SK-N-SH (cell line): ENCODE data around the gene LYZL2. TPM values are rescaled to one million over a fixed set of nuclear protein-coding genes. Genes with fewer than 3 reads are reported as not detected.
"Not testable (repeated sequence)": the region's sequence is repeated elsewhere in the genome, so short reads cannot be mapped to it uniquely, and the experiment has no call there.

Experiments used
- CTCF ChIA-PET: fragments of 300-600, 350-600 bp; formaldehyde crosslinking; extraction: SDS; loops from one replicate; lab custom pipeline; 2021; lab: Yijun Ruan, JAX
- POLR2A ChIA-PET: fragments of 350-600 bp; sonication (Branson Sonifier 250); formaldehyde crosslinking; extraction: SDS; loops from one replicate; lab custom pipeline; 2020; ENCODE audit warnings: antibody characterized with exemption, inconsistent platforms; lab: Yijun Ruan, JAX
- DNase-seq: peaks from one replicate; pipeline ENCODE4 v3.0.0; 2012
- H2AFZ ChIP-seq: fragments of 200-600 bp; sonication (generic); 2 replicates; pipeline ENCODE4 v1.8.1; 2016; ENCODE audit warnings: antibody characterized with exemption, mild to moderate bottlenecking, low read depth
- H3F3A ChIP-seq: fragments of 200-600 bp; sonication (generic); replicated peaks from 2 replicates; pipeline ENCODE3; 2016; ENCODE audit warnings: antibody characterized with exemption, mild to moderate bottlenecking; ENCODE audit not compliant: insufficient read depth
- H3K27ac ChIP-seq, 2 experiments: fragments of 200-500 bp in 1 of 2; fragments of 200-600 bp in 1 of 2; sonication (Bioruptor generic) in 1 of 2; sonication (generic), shearing (Covaris generic) in 1 of 2; 2 replicates each; pipeline versions ENCODE4 v1.5.1 to v1.6.1; 2014 to 2016; ENCODE audit warnings: low read depth in 2 of 2, inconsistent platforms in 1 of 2, low read length in 1 of 2, mild to moderate bottlenecking in 1 of 2, mixed read lengths in 1 of 2
- H3K27me3 ChIP-seq: fragments of 200-600 bp; sonication (generic), shearing (Covaris generic); 2 replicates; pipeline ENCODE4 v1.6.1; 2016; ENCODE audit warnings: mixed run types; ENCODE audit not compliant: insufficient read depth
- H3K36me3 ChIP-seq, 2 experiments: fragments of 200-500 bp in 1 of 2; fragments of 200-600 bp in 1 of 2; sonication (Bioruptor generic) in 1 of 2; sonication (generic) in 1 of 2; replicated peaks in 1 of 2; 2 replicates each; pipeline versions ENCODE3 to v1.5.1; 2014 to 2016; ENCODE audit warnings: low read length in 1 of 2, mild to moderate bottlenecking in 1 of 2; ENCODE audit not compliant: insufficient read depth in 2 of 2, control insufficient read depth in 1 of 2
- H3K4me1 ChIP-seq, 2 experiments: fragments of 200-500 bp in 1 of 2; fragments of 200-600 bp in 1 of 2; sonication (Bioruptor generic) in 1 of 2; sonication (generic), shearing (Covaris generic) in 1 of 2; 2 replicates each; pipeline versions ENCODE4 v1.5.1 to v1.6.1; 2014 to 2016; ENCODE audit warnings: low read depth in 1 of 2, low read length in 1 of 2, mixed run types in 1 of 2; ENCODE audit not compliant: insufficient read depth in 2 of 2, control insufficient read depth in 1 of 2
- H3K4me2 ChIP-seq: fragments of 200-600 bp; sonication (generic), shearing (Covaris generic); 2 replicates; pipeline ENCODE4 v1.6.1; 2017; ENCODE audit warnings: mixed run types
- H3K4me3 ChIP-seq, 2 experiments: fragments of 200-500 bp in 1 of 2; fragments of 200-600 bp in 1 of 2; sonication (Bioruptor generic) in 1 of 2; sonication (generic), shearing (Covaris generic) in 1 of 2; 2 replicates each; pipeline versions ENCODE4 v1.5.1 to v1.8.1; 2014 to 2016; ENCODE audit warnings: low read depth in 2 of 2, inconsistent platforms in 1 of 2, low read length in 1 of 2, mild to moderate bottlenecking in 1 of 2, mixed read lengths in 1 of 2, moderate library complexity in 1 of 2
- H3K79me2 ChIP-seq: fragments of 200-600 bp; sonication (generic); 2 replicates; pipeline ENCODE4 v1.8.1; 2017; ENCODE audit warnings: mild to moderate bottlenecking; ENCODE audit not compliant: insufficient read depth
- H3K9ac ChIP-seq: fragments of 200-600 bp; sonication (generic); 2 replicates; pipeline ENCODE4 v1.6.1; 2017; ENCODE audit warnings: mixed run types
- H3K9me2 ChIP-seq: fragments of 200-600 bp; sonication (generic); 2 replicates; pipeline ENCODE4 v1.6.1; 2017; ENCODE audit warnings: mixed run types
- H3K9me3 ChIP-seq: fragments of 200-600 bp; sonication (generic); 2 replicates; pipeline ENCODE4 v1.6.1; 2017; ENCODE audit warnings: mixed run types, mild to moderate bottlenecking, moderate library complexity
- H4K20me1 ChIP-seq: fragments of 200-600 bp; sonication (generic); 2 replicates; pipeline ENCODE4 v1.6.1; 2017; ENCODE audit warnings: mild to moderate bottlenecking, mixed run types; ENCODE audit not compliant: insufficient read depth
- CHD2 ChIP-seq: fragments of 150-350 bp; IDR thresholded peaks from 2 replicates; pipeline ENCODE4 v1.6.1; 2018; ENCODE audit warnings: low read length; ENCODE audit not compliant: partially characterized antibody
- ELF1 ChIP-seq: IDR thresholded peaks from 2 replicates; pipeline ENCODE4 v1.4.0; 2012
- EP300 ChIP-seq, 2 experiments: IDR thresholded peaks; 2 replicates each; pipeline versions ENCODE4 v1.4.0 to v1.6.1; 2012; ENCODE audit warnings: borderline replicate concordance in 1 of 2, low read depth in 1 of 2, low read length in 1 of 2
- EZH2phosphoT487 ChIP-seq: fragments of 200-600 bp; sonication (generic); IDR thresholded peaks from 2 replicates; pipeline ENCODE4 v1.6.1; 2017; ENCODE audit warnings: low read depth, mixed run types, mild to moderate bottlenecking, antibody characterized with exemption, moderate library complexity, borderline replicate concordance
- FOXJ3 ChIP-seq: sonication (generic); formaldehyde crosslinking; IDR thresholded peaks from 2 replicates; pipeline ENCODE4 v1.5.1; 2020; ENCODE audit warnings: mild to moderate bottlenecking, missing genetic modification reagents
- FOXM1 ChIP-seq: IDR thresholded peaks from 2 replicates; pipeline ENCODE4 v1.4.0; 2012; ENCODE audit warnings: low read depth, mild to moderate bottlenecking
- GABPA ChIP-seq: IDR thresholded peaks from 2 replicates; pipeline ENCODE4 v1.4.0; 2012; ENCODE audit warnings: low read depth, mild to moderate bottlenecking
- JUND ChIP-seq: IDR thresholded peaks from 2 replicates; pipeline ENCODE4 v1.4.0; 2012
- MEF2A ChIP-seq: IDR thresholded peaks from 2 replicates; pipeline ENCODE4 v1.4.0; 2012; ENCODE audit warnings: low read depth, borderline replicate concordance
- MXI1 ChIP-seq: IDR thresholded peaks from 2 replicates; pipeline ENCODE4 v1.6.1; 2012; ENCODE audit warnings: mild to moderate bottlenecking, low read depth, low read length, improper control_type of control experiment
- NFIC ChIP-seq: IDR thresholded peaks from 2 replicates; pipeline ENCODE4 v1.4.0; 2012; ENCODE audit warnings: borderline replicate concordance
- NRF1 ChIP-seq: IDR thresholded peaks from 2 replicates; pipeline ENCODE4 v1.6.1; 2012; ENCODE audit warnings: low read depth, mild to moderate bottlenecking, low read length
- POLR2AphosphoS5 ChIP-seq: IDR thresholded peaks from 2 replicates; pipeline ENCODE4 v1.6.1; 2012; ENCODE audit warnings: low read depth, low read length
- RAD21 ChIP-seq: IDR thresholded peaks from 2 replicates; pipeline ENCODE4 v1.6.1; 2012; ENCODE audit warnings: mild to moderate bottlenecking, low read length
- RCOR1 ChIP-seq: fragments of 150-350 bp; IDR thresholded peaks from 2 replicates; pipeline ENCODE4 v1.6.1; 2017; ENCODE audit warnings: antibody characterized with exemption, low read length
- RXRA ChIP-seq: IDR thresholded peaks from 2 replicates; pipeline ENCODE4 v1.4.0; 2012; ENCODE audit warnings: low read depth, mild to moderate bottlenecking, borderline replicate concordance
- TAF1 ChIP-seq: IDR thresholded peaks from 2 replicates; pipeline ENCODE4 v1.6.1; 2012; ENCODE audit warnings: low read depth, mild to moderate bottlenecking, low read length, moderate library complexity, borderline replicate concordance
- WGBS: methylation state at CpG from one replicate; pipeline ENCODE4 v1.1.6; 2017; ENCODE audit warnings: low lambda C conversion rate; 5-methylcytosine and 5-hydroxymethylcytosine counted together
- polyA plus RNA-seq, 3 experiments: library from polyadenylated mRNA; depleted of rRNA; stranded (reverse); fragments of >200 nt; gene quantifications; 2 replicates each; pipeline ENCODE4 v1.2.3, GENCODE V29; 2012
- TF ChIP-seq, protein P1 (sequence below): fragments of 150-350 bp; IDR thresholded peaks from 2 replicates; pipeline ENCODE4 v1.6.1; 2016; ENCODE audit warnings: mild to moderate bottlenecking, low read depth, low read length
- TF ChIP-seq, protein P2 (sequence below): IDR thresholded peaks from 2 replicates; pipeline ENCODE4 v1.4.0; 2012; ENCODE audit warnings: low read depth, borderline replicate concordance
- TF ChIP-seq, protein P3 (sequence below): IDR thresholded peaks from 2 replicates; pipeline ENCODE4; 2012
- TF ChIP-seq, protein P4 (sequence below): IDR thresholded peaks from 2 replicates; pipeline ENCODE4 v1.4.0; 2012; ENCODE audit warnings: low read depth

The LYZL2 gene
- polyA plus RNA-seq, 1 of the 3 experiments (the other 2 are of a cell fraction) = not detected

DNA sequence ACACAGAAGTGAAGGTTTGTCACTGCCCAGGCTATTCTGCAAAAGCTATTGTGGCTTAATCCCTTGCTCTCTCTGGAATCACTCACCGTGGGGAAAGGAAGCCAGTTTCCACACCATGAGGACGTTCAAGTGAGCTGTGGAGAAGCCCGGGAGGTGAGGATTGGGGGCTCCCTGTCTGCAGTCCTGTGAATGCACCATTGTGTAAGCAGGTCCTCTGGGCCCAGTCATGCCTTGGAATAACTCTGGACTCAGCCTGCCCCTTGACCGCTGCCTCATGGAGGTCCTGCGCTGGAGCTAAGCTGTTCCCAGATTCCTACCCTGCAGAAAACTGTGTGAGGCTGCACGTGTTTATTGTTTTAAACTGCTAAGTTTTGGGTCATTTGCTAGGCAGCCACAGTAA lies 33.5 kb downstream of the LYZL2 start:
- Histone ChIP-seq H3F3A (no peaks in the 10 kb centered on the region), H3K9ac (no peak overlapping the region), H3K4me3 (no peak overlapping the region), H3K9me3 (no peaks in the 10 kb centered on the region), H3K27ac (no peak overlapping the region), H4K20me1 (no peaks in the 10 kb centered on the region), H3K36me3 (no peaks in the 10 kb centered on the region), H3K4me2 (no peak overlapping the region), H3K27me3 (no peaks in the 10 kb centered on the region; the same call in 1 of the 2 replicates), H2AFZ (no peak overlapping the region), H3K79me2 (no peaks in the 10 kb centered on the region), H3K9me2 (no peaks in the 10 kb centered on the region), H3K4me1 (peaks cover 0 to 3% of the 10 kb centered on the region in 2 experiments; a peak in 1 of 4 replicates)
- ChIA-PET CTCF (interaction anchor here (0.5 to 2.5 kb wide), 4 partner anchors 14 to 355 kb away, joined by 3 to 10 read pairs (median 4); no protein-coding TSS in a partner anchor), POLR2A (no interaction called here)
- 69% methylated on average over 6 of the region's 6 CpGs for WGBS
- no peak for DNase-seq
- no peak for TF ChIP-seq POLR2AphosphoS5
- TF ChIP-seq, protein P1, sequence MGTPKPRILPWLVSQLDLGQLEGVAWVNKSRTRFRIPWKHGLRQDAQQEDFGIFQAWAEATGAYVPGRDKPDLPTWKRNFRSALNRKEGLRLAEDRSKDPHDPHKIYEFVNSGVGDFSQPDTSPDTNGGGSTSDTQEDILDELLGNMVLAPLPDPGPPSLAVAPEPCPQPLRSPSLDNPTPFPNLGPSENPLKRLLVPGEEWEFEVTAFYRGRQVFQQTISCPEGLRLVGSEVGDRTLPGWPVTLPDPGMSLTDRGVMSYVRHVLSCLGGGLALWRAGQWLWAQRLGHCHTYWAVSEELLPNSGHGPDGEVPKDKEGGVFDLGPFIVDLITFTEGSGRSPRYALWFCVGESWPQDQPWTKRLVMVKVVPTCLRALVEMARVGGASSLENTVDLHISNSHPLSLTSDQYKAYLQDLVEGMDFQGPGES = no peak
- TF ChIP-seq NRF1 = no peak
- no peak for TF ChIP-seq RXRA
- TF ChIP-seq JUND = no peak
- no peak for TF ChIP-seq TAF1
- no peak for TF ChIP-seq FOXM1
- no peak for TF ChIP-seq GABPA
- TF ChIP-seq CHD2 = no peak
- no peak for TF ChIP-seq MXI1
- no peak for TF ChIP-seq FOXJ3 (CRISPR knock-in tag)
- no peak for TF ChIP-seq RAD21
- TF ChIP-seq MEF2A = no peak
- no peak for TF ChIP-seq RCOR1

DNA sequence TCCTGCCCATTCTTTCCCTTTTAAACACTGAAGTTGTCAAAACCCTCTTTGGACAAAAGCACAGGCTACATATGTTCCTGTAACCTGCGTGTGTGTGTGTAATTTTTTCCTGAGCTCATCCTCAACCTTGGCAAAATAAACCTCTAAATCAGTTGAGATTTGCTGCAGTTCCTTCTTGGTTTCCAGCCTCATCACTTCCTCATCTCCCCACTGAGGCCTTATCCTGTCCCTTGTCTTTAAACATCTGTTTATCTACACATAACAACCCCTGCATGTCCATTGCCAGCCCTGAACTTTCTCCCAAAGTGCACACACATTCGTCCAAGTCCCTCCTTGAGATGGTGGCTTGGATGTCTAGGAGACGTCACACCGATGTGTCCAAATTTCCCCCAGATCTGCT lies 35.5 kb downstream of the LYZL2 start:
- 55% methylated on average over 4 of the region's 4 CpGs for WGBS
- CTCF ChIA-PET = interaction anchor here (1.8 to 5.4 kb wide), 3 partner anchors 12 to 203 kb away, joined by 5 to 59 read pairs (median 10); no protein-coding TSS in a partner anchor

DNA sequence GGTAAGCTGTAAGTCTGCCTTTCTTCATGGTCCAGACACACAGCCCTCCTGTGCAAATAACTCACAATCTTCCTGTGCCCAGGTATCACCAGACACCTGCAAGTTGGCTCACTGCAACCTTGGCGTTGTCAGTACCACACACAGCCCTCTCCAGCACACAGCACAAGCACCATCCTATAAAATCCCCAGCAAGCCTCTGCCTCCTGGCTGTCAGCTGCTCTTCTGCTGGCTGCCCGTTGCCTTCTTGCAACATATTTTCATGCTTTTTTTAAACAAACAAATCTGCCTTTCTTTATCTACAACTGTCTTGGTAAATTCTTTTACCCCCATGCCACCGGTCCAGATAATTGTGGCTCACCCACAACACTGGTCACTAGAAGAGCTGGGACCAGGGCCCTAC lies 36.8 kb downstream of the LYZL2 start:
- H3K79me2 ChIP-seq, H4K20me1 ChIP-seq, H3K4me2 ChIP-seq, H3K27me3 ChIP-seq, H3K9me2 ChIP-seq, H3K27ac ChIP-seq, H3K9ac ChIP-seq, H3K9me3 ChIP-seq, H3K36me3 ChIP-seq, H3K4me3 ChIP-seq, DNase-seq, H3K4me1 ChIP-seq, H2AFZ ChIP-seq, H3F3A ChIP-seq, POLR2A ChIA-PET: not testable (repeated sequence)
- WGBS = 49% methylated on average over 3 of the region's 3 CpGs
- CTCF ChIA-PET = interaction anchor here (0.6 to 5.4 kb wide), 7 partner anchors 11 to 202 kb away, joined by 3 to 70 read pairs (median 12); no protein-coding TSS in a partner anchor

More for the DNA sequence above, 35.5 kb downstream of the LYZL2 start:
- no peak overlapping the region for H3K4me3 ChIP-seq
- H3K27me3 ChIP-seq = no peaks in the 10 kb centered on the region; the same call in 1 of the 2 replicates
- H3K9me3 ChIP-seq = no peaks in the 10 kb centered on the region
- no peak overlapping the region for H3K27ac ChIP-seq
- no peak overlapping the region for H3K9ac ChIP-seq
- H3K4me1 ChIP-seq = peaks cover 0 to 3% of the 10 kb centered on the region in 2 experiments; a peak in 1 of 4 replicates
- POLR2A ChIA-PET = no interaction called here
- TF ChIP-seq FOXJ3 (CRISPR knock-in tag) (no peak), EP300 (IDR thresholded peaks at IDR 0.05; ENCODE audit: borderline replicate concordance in 1 of 2, low read depth in 1 of 2, low read length in 1 of 2) (no peak), NFIC (no peak), ELF1 (no peak), RXRA (no peak), MEF2A (no peak), EZH2phosphoT487 (no peak)
- TF ChIP-seq, protein P2, sequence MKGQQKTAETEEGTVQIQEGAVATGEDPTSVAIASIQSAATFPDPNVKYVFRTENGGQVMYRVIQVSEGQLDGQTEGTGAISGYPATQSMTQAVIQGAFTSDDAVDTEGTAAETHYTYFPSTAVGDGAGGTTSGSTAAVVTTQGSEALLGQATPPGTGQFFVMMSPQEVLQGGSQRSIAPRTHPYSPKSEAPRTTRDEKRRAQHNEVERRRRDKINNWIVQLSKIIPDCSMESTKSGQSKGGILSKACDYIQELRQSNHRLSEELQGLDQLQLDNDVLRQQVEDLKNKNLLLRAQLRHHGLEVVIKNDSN = no peak
- TF ChIP-seq, protein P3, sequence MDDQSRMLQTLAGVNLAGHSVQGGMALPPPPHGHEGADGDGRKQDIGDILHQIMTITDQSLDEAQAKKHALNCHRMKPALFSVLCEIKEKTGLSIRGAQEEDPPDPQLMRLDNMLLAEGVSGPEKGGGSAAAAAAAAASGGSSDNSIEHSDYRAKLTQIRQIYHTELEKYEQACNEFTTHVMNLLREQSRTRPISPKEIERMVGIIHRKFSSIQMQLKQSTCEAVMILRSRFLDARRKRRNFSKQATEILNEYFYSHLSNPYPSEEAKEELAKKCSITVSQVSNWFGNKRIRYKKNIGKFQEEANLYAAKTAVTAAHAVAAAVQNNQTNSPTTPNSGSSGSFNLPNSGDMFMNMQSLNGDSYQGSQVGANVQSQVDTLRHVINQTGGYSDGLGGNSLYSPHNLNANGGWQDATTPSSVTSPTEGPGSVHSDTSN = no peak
- TF ChIP-seq, protein P4, sequence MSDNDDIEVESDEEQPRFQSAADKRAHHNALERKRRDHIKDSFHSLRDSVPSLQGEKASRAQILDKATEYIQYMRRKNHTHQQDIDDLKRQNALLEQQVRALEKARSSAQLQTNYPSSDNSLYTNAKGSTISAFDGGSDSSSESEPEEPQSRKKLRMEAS = no peak
- no peaks in the 10 kb centered on the region for H3K79me2 ChIP-seq
- H4K20me1 ChIP-seq = no peaks in the 10 kb centered on the region
- no peak for DNase-seq
- H3K4me2 ChIP-seq = no peak overlapping the region
- no peaks in the 10 kb centered on the region for H3F3A ChIP-seq
- no peak overlapping the region for H2AFZ ChIP-seq
- H3K9me2 ChIP-seq = no peaks in the 10 kb centered on the region
- H3K36me3 ChIP-seq = no peaks in the 10 kb centered on the region
